A549 (cell line): Measurements from ENCODE around the gene MROH2A.

Experiments used
- MAZ ChIP-seq: fragments of 150-350 bp; IDR thresholded peaks from 2 replicates; pipeline ENCODE4 v1.6.1; 2014; ENCODE audit warnings: antibody characterized with exemption, low read depth, low read length, borderline replicate concordance
- SREBF2 ChIP-seq: fragments of 450-650 bp; IDR thresholded peaks from 2 replicates; pipeline ENCODE4 v1.6.1; 2014; ENCODE audit warnings: mild to moderate bottlenecking, moderate library complexity
- TF ChIP-seq, protein P1 (sequence below): fragments of 200-600 bp; sonication (generic); IDR thresholded peaks from 2 replicates; pipeline ENCODE4 v1.6.1; 2016; ENCODE audit warnings: antibody characterized with exemption, mild to moderate bottlenecking, moderate library complexity
- TF ChIP-seq, protein P2 (sequence below): fragments of 250-450 bp; sonication (Bioruptor Pico); IDR thresholded peaks from 2 replicates; pipeline ENCODE4 v1.5.0; 2021; ENCODE audit warnings: mild to moderate bottlenecking, moderate library complexity, borderline replicate concordance
- TF ChIP-seq, protein P3 (sequence below): fragments of >200 bp; sonication (Bioruptor Twin); formaldehyde crosslinking; IDR thresholded peaks from 3 replicates; pipeline ENCODE4 v1.5.1; 2016

DNA sequence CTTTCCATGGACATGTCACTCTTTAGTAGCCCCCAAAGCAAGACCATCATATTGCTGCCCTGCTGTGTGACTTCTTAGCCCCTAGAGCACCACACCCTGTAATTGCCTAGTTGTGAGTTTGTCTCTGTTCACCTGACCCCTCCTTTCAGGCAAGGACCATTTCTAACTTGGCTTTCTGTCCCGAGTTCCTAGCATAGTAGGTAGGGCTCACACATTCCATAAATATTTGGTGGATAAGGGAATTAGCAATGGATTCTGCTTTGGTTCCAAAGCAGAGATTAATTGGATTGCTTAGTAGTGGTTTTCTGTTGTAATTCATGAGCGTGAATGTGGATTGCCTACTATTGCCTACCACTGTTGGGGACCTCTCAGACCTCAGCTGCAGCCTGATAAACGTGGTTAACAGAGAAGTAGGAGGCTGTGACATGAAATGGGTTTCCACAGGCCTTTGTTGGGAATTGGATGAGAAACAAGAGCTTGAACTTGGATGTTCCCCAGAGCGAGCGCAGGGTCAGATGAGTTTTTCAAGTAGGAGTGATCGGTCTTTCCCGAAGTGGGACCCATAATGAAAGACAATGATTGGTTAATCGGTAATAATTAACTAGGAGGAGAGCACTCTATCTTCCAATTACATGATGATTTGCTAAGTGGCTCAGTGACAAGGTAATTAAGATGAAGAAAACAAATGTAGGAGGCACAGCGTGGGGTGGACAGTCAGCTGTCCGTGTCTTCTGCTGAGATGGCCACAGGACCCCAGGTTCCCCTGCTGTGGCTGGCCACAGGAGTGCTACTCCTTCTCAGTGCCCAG lies 31.5 kb upstream of the MROH2A start:
- TF ChIP-seq, protein P1, sequence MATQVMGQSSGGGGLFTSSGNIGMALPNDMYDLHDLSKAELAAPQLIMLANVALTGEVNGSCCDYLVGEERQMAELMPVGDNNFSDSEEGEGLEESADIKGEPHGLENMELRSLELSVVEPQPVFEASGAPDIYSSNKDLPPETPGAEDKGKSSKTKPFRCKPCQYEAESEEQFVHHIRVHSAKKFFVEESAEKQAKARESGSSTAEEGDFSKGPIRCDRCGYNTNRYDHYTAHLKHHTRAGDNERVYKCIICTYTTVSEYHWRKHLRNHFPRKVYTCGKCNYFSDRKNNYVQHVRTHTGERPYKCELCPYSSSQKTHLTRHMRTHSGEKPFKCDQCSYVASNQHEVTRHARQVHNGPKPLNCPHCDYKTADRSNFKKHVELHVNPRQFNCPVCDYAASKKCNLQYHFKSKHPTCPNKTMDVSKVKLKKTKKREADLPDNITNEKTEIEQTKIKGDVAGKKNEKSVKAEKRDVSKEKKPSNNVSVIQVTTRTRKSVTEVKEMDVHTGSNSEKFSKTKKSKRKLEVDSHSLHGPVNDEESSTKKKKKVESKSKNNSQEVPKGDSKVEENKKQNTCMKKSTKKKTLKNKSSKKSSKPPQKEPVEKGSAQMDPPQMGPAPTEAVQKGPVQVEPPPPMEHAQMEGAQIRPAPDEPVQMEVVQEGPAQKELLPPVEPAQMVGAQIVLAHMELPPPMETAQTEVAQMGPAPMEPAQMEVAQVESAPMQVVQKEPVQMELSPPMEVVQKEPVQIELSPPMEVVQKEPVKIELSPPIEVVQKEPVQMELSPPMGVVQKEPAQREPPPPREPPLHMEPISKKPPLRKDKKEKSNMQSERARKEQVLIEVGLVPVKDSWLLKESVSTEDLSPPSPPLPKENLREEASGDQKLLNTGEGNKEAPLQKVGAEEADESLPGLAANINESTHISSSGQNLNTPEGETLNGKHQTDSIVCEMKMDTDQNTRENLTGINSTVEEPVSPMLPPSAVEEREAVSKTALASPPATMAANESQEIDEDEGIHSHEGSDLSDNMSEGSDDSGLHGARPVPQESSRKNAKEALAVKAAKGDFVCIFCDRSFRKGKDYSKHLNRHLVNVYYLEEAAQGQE, result no peak
- TF ChIP-seq, protein P2, sequence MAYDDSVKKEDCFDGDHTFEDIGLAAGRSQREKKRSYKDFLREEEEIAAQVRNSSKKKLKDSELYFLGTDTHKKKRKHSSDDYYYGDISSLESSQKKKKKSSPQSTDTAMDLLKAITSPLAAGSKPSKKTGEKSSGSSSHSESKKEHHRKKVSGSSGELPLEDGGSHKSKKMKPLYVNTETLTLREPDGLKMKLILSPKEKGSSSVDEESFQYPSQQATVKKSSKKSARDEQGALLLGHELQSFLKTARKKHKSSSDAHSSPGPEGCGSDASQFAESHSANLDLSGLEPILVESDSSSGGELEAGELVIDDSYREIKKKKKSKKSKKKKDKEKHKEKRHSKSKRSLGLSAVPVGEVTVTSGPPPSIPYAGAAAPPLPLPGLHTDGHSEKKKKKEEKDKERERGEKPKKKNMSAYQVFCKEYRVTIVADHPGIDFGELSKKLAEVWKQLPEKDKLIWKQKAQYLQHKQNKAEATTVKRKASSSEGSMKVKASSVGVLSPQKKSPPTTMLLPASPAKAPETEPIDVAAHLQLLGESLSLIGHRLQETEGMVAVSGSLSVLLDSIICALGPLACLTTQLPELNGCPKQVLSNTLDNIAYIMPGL (CRISPR knock-in tag), result no peak
- TF ChIP-seq MAZ (no peak), SREBF2 (no peak)
- TF ChIP-seq, protein P3, sequence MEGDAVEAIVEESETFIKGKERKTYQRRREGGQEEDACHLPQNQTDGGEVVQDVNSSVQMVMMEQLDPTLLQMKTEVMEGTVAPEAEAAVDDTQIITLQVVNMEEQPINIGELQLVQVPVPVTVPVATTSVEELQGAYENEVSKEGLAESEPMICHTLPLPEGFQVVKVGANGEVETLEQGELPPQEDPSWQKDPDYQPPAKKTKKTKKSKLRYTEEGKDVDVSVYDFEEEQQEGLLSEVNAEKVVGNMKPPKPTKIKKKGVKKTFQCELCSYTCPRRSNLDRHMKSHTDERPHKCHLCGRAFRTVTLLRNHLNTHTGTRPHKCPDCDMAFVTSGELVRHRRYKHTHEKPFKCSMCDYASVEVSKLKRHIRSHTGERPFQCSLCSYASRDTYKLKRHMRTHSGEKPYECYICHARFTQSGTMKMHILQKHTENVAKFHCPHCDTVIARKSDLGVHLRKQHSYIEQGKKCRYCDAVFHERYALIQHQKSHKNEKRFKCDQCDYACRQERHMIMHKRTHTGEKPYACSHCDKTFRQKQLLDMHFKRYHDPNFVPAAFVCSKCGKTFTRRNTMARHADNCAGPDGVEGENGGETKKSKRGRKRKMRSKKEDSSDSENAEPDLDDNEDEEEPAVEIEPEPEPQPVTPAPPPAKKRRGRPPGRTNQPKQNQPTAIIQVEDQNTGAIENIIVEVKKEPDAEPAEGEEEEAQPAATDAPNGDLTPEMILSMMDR, result no peak
